GM13977 (cell line): Measurements from ENCODE around the gene SETD7.

Source experiments
- DNase-seq: peaks from one replicate; pipeline ENCODE4 v3.0.0; 2012; ENCODE audit warnings: low spot score
- in situ Hi-C: fragments of 300-500 bp; cut with MboI; formaldehyde crosslinking; loops from one replicate; pipeline ENCODE4 v1.12.0; 2022; ENCODE audit warnings: low sequenced_read_pairs, low pct_unique_long_range_greater_than_20kb, mixed read lengths, inconsistent platforms; ENCODE audit not compliant: unreplicated experiment
- TF ChIP-seq, protein P1 (sequence below): IDR thresholded peaks from 2 replicates; pipeline ENCODE4 v1.5.1; 2012; ENCODE audit warnings: mild to moderate bottlenecking, control low read depth; ENCODE audit not compliant: insufficient read depth; ENCODE audit errors: extremely low read depth, missing control alignments

Gene SETD7

DNA sequence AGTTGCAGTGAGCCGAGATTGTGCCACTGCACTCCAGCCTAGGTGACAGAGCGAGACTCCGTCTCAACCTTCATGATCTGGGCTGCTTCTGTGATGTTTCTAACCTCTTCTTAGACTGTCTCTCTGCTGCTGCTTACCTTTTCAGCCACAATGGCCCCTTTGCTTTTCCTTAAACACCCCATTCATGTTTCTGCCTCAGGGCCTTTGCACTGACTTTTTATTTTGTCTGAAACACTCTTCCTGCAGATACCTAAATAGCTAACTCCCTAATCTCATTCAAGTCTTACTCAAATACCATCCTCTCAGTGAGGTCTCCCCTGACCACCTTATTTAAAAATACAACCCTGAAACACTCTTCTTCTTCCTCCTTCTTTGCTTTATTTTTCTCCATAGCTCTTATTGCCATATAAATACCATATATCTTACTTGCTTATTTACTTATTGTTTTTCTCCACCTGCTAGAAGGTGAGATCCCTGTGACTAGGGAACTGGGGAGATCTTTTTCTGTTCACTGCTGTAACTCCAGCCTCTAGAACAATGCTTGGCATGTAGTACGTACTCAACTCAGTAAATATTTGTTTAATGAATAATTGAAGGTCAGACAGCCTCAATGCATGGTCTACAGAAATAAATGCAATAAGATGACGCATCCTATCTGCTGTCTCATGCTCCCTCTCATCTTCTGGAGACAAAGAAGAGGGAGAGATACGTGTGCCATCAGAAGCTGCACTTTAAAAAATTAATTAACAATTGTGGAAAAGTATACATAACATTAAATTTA is 43.8 kb upstream of the SETD7 start:
- DNase-seq = no peak
- in situ Hi-C loops = loop anchor here (25.0 kb wide), 1 partner anchor 663 kb away; no protein-coding TSS in a partner anchor
- TF ChIP-seq, protein P1, sequence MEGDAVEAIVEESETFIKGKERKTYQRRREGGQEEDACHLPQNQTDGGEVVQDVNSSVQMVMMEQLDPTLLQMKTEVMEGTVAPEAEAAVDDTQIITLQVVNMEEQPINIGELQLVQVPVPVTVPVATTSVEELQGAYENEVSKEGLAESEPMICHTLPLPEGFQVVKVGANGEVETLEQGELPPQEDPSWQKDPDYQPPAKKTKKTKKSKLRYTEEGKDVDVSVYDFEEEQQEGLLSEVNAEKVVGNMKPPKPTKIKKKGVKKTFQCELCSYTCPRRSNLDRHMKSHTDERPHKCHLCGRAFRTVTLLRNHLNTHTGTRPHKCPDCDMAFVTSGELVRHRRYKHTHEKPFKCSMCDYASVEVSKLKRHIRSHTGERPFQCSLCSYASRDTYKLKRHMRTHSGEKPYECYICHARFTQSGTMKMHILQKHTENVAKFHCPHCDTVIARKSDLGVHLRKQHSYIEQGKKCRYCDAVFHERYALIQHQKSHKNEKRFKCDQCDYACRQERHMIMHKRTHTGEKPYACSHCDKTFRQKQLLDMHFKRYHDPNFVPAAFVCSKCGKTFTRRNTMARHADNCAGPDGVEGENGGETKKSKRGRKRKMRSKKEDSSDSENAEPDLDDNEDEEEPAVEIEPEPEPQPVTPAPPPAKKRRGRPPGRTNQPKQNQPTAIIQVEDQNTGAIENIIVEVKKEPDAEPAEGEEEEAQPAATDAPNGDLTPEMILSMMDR = no peak

DNA sequence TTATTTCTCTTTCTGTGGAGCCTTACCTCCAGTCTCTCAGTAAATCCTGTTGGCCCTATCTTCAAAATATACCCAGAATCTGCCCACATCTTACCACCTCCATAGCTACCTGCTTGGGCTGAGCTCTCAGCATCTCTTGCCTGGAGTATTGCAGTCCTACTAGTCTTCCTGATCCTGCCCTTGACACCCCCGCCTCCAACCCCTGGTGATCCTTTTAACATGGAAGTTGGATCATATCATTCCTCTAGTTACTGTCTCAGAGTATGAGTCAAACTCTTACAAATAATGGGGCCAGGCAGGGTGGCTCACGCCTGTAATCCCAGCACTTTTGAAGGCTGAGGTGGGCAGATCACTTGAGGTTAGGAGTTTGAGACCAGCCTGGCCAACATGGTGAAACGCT is 43.1 kb upstream of the SETD7 start:
- in situ Hi-C loops = no loop called here
- no peak for DNase-seq
- TF ChIP-seq, protein P1 = no peak

DNA sequence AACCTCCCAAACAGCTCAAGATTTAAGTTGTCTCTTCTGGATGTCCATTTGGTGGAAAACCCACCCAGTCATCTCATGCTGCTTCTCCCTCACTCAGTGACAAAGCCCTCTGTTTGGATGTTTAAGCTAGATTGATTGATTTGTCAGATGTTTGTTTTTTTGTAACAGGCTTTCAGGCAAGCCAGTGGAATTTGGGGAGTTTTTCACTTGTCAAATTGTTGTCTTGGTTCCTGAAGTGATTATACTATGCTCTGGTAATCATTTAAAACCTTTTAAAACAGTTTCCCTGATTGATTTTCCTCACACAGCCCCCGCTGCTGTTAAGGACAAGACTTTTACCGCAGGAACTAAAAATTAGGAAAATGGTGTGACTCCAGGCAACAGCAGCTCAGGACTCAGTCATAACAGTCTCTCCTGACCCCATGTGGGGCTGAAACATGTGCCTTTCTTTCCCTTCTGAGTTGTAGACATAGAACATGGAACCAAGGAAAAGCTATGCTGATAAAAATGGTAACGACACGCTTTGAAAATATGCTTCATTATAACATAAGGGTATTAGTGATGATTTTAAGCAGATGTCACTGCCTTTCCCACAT is 40.8 kb upstream of the SETD7 start:
- TF ChIP-seq, protein P1 = no peak
- no peak for DNase-seq

DNA sequence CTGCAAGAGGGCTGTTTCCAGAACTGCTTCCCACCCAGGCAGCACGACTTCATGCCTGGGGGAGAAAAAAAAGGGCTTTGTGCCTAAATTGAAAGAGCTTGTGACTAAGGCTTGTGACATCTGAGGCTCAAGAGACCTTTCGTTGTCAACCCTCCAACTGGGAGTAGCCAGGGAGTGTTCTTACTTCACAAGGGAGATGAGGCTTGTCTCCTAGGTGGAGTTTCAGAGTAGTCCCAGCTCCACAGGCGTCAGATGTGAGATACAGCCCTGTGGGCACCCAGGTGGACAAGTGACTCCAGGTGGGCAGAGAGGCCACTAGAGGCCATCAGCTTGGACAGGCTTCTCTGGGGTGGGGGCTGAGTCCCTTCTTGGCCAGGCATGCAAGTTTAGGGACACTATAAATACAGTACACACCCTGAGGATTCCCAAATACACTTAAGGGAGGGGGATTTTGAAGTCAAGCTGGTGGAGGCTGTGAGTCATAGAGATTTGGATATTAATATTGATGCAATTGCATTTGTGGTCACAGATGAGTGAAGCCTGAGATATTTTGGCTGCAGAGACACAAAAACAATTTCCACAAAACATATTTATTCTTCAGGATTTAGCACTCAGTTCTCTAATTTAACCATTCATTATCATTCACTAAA is 40.1 kb upstream of the SETD7 start:
- DNase-seq = no peak
- in situ Hi-C loops = no loop called here
- TF ChIP-seq, protein P1 = no peak

More for the DNA sequence above, 40.8 kb upstream of the SETD7 start:
- in situ Hi-C loops = no loop called here

DNA sequence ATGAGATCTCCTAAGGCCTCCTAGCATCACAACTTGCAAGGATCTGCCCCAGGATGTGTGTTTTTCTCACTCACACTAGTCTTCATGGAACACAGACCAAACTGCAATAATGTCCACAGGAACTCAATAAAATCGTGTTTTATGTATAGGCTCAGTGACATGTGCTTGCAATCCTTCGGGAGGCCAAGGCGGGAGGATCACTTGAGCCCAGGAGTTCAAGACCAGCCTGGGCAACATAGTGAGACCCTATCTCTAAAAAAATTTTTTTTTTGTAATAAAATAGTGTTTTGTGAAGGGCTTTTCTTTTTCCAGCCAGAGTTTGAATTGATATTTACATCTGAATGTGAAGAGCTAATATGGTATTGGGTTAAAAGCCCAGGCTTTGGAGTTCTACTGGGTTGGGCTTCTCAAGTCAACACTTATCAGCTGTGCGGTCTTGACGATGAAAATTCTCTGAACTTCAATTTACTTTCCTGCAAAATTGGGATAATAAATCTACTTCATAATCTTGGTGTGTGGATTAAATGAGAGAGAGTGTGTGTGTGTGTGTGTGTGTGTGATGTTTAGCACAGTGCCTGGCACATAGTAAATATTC is 38.7 kb upstream of the SETD7 start:
- no peak for DNase-seq
- TF ChIP-seq, protein P1 = no peak
- in situ Hi-C loops = no loop called here

DNA sequence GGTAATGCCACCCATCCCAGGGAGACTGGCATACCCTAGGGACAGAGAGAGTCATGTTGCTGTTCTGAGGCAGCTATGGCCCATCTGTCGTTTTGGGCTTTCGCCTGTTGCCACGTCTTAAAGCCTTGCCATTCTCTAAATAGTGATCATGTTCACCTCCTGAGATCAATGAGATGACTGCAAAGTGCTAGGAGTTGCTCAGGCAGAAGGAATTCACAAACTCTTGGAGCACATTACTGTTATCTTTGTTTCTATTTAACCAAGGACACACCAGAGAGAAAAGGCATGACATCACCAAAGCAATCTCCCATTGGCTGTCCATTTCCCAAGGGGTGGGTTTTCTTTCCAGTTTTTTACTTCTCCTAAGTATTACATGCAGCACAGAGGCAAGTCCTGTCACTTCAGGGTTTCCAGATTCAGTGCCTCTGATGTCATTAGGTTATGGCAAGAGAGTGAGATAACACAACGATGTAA is 37.1 kb upstream of the SETD7 start:
- in situ Hi-C loops = no loop called here
- TF ChIP-seq, protein P1 = no peak
- DNase-seq = no peak
